Astrocyte of the cerebellum (primary cell): ENCODE data around the gene SCRT2.

Experiments
- DNase-seq: peaks from one replicate; pipeline ENCODE4 v3.0.0-alpha.2; 2011; ENCODE audit warnings: low read depth
- H3K4me3 ChIP-seq: 2 replicates; pipeline ENCODE4 v1.5.1; 2011; ENCODE audit warnings: mild to moderate bottlenecking, low read depth, low read length, moderate library complexity
- CTCF ChIP-seq: IDR thresholded peaks from 2 replicates; pipeline ENCODE4 v1.5.1; 2012; ENCODE audit warnings: low read length, low read depth, moderate library complexity, mild to moderate bottlenecking; ENCODE audit errors: missing control alignments
- in situ Hi-C: cut with HindIII; loops from 2 replicates; pipeline ENCODE4 v1.10.0; 2017; ENCODE audit warnings: low sequenced_read_pairs

Gene SCRT2

GRCh38 chr20:638579-638978 is 37.0 kb downstream of the SCRT2 start:
- no peak for TF ChIP-seq CTCF
- in situ Hi-C loops: no loop called here

GRCh38 chr20:637559-637958 is 38.0 kb downstream of the SCRT2 start:
- TF ChIP-seq CTCF: no peak
- in situ Hi-C loops: no loop called here

More at GRCh38 chr20:638579-638978, 37.0 kb downstream of the SCRT2 start:
- H3K4me3 ChIP-seq: no peak overlapping the region
- DNase-seq: no peak

GRCh38 chr20:635893-636338 is 39.7 kb downstream of the SCRT2 start:
- H3K4me3 ChIP-seq: no peak overlapping the region
- DNase-seq: no peak
- TF ChIP-seq CTCF: no peak
- in situ Hi-C loops: no loop called here

More at GRCh38 chr20:637559-637958, 38.0 kb downstream of the SCRT2 start:
- no peak overlapping the region for H3K4me3 ChIP-seq
- DNase-seq: no peak

DNA sequence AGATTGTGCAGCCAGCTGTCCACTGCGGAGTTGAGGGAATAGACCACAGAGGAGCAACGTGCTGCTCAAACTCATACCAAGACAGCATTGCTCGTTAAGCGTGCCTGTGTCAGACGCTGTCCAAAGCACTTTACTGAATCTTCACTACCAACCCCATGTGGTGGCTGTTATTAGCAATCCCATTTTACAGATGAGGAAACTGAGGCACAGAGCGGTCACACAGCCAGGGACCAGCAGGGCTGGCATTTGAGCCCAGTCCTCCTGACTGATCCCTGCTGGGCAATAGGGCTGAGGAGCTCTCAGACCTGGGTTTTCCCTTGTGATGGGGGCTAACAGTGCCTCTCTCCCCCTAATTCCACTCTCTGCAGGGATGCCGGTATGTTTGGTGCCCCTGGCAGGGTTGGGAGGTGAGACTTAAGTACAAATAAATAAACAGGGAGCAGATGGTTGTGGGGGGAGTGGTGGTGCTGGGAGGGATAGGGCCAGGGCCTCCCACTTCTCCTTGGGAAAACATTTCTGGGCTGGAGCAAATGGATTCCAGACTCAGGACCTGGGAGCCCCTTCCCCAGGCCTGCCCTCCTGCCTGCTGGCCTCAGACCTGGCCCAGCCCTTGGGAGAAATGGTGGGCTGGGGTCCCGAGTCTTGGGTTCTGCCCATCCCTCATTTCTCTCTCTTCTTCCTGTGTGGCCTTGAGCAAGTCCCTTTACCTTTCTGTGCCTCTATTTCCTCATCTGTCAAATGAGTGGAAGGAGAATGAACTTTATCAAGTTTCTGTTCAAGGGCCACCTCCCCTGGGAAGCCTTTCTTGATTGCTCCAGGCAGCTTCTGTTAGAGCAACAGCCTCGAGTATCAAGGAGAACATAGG is 40.3 kb downstream of the SCRT2 start:
- DNase-seq: no peak
- no peak overlapping the region for H3K4me3 ChIP-seq
- no peak for TF ChIP-seq CTCF
- in situ Hi-C loops: no loop called here

DNA sequence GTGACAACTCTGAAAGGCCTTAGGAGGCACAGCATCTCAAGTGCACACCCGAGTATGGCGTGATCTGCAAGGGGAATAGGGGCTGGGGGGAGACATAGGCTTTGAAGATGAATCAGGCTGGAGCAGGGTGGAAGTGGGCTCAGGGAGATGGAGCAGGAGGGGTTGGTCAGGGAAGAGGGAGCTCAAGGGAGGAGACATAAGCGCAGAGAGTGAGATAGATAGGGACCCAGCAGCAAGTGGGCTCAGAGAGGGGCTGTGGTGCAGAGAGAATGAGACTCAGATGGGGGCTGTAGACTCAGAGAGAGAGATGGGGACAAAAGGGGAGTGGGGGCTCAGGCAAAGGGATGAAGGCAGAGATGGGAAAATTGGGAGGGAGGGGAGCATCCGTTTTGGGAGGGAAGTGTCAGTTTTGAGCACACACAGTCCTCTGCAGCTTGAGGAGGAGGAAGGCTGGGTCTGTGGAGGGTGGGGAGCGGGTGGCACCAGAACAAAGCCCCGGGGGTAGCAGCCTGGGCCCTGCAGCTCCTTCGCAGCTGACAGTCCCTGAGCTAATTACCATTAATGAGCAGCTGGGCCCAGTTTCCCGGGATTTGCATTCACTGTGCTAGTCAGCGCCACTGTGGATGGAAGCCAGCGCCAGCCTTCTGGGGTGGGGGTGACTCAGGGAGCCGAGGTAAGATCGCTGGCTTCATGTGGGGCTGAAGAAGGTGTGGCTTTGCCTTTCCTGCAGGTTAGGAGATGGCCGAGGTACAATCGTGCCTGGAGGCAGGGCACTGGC is 41.3 kb downstream of the SCRT2 start:
- H3K4me3 ChIP-seq: no peak overlapping the region
- DNase-seq: no peak
- in situ Hi-C loops: no loop called here
- TF ChIP-seq CTCF: no peak

GRCh38 chr20:631101-631500 is 44.5 kb downstream of the SCRT2 start:
- no peak for DNase-seq
- no peak for TF ChIP-seq CTCF
- no peak overlapping the region for H3K4me3 ChIP-seq
- in situ Hi-C loops: no loop called here
